ENCODE data around the gene OSBPL5.

The OSBPL5 gene

GRCh38 chr11:3123761-3124733 lies 41.1 kb downstream of the OSBPL5 start:
- no peak for TF ChIP-seq CTCF (IDR thresholded peaks at IDR 0.05)

DNA sequence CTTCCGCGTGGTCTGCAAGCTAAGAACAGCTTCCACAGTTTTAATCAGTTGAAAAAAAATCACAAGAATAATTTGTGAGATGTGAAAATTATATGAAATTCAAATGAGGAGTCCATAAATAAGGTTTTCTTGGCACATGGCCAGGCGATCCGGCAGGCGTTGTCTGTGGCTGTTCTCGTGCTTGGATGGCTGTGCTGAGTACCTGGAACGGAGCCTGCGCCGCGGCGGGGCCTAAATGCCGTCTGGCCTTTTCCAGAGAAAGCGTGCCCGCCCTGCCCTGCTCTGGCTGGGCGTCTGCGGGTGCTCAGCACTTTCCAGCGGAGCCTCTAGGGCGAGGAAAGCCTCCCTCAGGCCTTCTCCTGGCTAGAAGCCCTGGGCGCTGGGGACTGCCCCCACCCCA lies 41.8 kb downstream of the OSBPL5 start:
- no peak for TF ChIP-seq CTCF (IDR thresholded peaks at IDR 0.05)

DNA sequence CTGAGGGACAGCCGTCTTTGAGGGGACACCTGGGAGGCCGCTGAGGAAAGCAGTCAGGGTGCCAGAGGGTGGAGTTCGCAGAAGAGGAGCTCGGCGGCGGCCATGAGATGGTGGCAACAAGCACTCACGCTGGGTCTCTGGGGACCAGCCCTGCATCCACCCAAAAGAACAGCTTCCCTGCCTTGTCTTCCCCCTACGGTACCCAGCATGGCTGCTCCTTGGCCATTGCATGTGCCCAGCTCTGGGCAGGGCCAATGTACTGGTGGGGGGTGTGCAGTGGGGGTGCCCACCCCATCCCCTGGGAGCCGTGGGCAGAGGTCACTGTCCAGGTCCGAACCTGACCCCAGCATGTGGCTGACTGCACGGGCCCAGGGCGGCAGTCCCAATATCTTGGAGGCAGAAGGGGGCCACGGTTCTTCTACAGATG lies 42.3 kb downstream of the OSBPL5 start:
- TF ChIP-seq CTCF (IDR thresholded peaks at IDR 0.05), result no peak

DNA sequence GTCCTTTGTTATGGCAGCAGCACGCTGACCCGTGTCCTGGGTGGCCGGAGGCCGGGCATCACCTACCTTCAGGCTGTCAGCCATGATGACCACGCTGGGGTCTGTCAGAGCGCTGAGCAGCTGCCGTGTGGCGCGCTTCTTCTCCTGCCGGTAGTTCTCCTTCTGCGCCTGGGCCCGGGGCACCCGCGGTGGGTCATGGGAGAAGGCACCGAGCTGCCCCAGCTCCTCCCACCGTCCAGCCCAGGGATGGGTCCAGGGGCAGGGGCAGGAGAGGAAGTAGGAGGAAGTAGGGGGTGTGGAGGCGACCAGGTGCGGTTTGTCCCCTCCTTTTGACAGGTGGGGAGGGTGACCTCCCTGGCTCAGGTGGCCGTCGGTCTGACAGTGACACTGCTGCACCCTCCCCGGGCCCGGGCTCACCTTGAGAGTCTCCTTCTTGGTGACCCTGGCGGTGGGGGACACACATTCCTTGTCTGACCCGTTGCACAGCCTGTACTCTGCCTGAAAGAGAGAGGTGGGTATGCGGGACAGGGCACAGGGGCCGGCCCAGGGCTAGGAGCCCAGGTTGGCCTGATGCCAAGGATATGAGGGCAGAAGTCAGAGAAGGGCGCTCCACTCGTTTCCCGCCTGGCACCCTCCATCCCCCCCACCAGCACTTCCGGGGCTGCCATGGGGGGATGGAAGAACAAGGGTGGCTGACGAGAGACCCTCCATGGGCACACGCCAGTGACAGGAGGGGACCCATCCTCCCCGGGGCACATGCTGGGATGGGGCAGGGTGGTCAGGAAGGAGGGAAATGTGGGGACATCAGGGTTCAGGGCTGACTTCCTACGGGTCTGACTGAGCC lies 43.0 kb downstream of the OSBPL5 start:
- TF ChIP-seq CTCF (IDR thresholded peaks at IDR 0.05), result no peak

DNA sequence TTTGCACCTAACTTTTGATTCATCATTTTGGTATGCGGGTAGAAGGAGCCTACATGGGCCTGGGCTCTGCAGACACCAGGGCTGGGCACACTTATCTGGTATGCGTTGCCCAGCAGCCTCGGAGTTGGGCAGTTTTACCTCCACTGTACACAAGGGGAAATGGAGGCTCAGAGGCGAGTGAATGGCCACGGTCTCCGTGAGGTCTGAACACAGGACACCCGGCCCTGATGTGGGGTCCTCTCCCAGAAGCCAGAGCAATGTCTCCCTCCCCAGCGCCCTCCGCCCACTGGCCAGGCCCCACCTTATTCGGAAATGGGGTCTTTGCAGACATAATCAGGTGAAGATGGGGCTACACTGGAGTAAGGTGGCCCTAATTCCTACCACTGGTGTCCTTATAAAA lies 43.7 kb downstream of the OSBPL5 start:
- TF ChIP-seq CTCF (IDR thresholded peaks at IDR 0.05), result no peak

GRCh38 chr11:3120071-3120792 lies 44.9 kb downstream of the OSBPL5 start:
- no peak for TF ChIP-seq CTCF (IDR thresholded peaks at IDR 0.05)
